Fibroblast of lung (primary cell): ENCODE results near the gene ACVR1B.

ENCODE experiments used
- CTCF ChIP-seq, 2 donors: IDR thresholded peaks in 1 of 2; conservative IDR thresholded peaks in 1 of 2; 1 replicate in 1 of 2; 2 replicates in 1 of 2; pipeline ENCODE4 v1.5.1; 2011 to 2012; ENCODE audit warnings: low read length in 2 of 2, control low read depth in 1 of 2, inconsistent platforms in 1 of 2, low read depth in 1 of 2, mild to moderate bottlenecking in 1 of 2
- EZH2 ChIP-seq: IDR thresholded peaks from 2 replicates; pipeline ENCODE4 v1.5.1; 2012; ENCODE audit warnings: low read length, control low read depth, mild to moderate bottlenecking; ENCODE audit errors: missing control alignments

DNA sequence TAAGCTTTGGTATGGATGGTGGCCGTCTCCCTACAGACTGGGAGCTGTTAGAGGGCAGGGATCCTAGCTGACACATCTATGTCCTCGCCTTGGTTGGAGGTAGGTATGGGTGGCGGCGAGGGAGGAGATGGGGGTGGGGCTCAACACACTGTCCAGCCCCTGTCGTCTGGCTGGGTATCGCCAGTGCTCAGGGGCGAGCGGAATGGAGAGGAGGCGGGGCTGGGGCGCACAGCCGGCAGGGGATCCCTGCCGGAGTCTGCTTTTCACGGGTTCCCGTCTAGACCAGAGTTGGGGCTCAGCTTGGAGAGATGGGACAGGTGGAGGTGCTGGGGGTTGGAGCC is 71.3 kb downstream of the ACVR1B start:
- no peak for TF ChIP-seq CTCF (conservative IDR thresholded peaks at IDR 0.05 in 1 of 2, IDR thresholded peaks at IDR 0.05 in 1 of 2; ENCODE audit: low read depth in 1 of 2, low read length in 2 of 2)
- TF ChIP-seq EZH2, result no peak
